CD14-positive monocyte (primary cell): ENCODE results near the gene ASPSCR1. TPM values are rescaled to one million over a fixed set of nuclear protein-coding genes. Genes with fewer than 3 reads are reported as not detected.

ENCODE experiments used
- DNase-seq, 3 donors: peaks; one replicate each; pipeline ENCODE4 v3.0.0-alpha.2; 2011 to 2022
- H2AFZ ChIP-seq: 2 replicates; pipeline ENCODE4 v1.6.0; 2012; ENCODE audit warnings: mild to moderate bottlenecking, low read depth, low read length, inconsistent platforms; ENCODE audit not compliant: insufficient read depth, poor library complexity, severe bottlenecking
- H3K27ac ChIP-seq, 2 donors: 1 replicate in 1 of 2; 2 replicates in 1 of 2; pipeline ENCODE4 v1.5.1; 2012 to 2013; ENCODE audit warnings: low read length in 2 of 2, control low read depth in 1 of 2, inconsistent platforms in 1 of 2, low read depth in 1 of 2, mild to moderate bottlenecking in 1 of 2
- H3K27me3 ChIP-seq, 2 donors: one replicate each; pipeline versions ENCODE4 v1.6.0 to v1.6.1; 2011 to 2013; ENCODE audit warnings: low read length in 2 of 2; ENCODE audit not compliant: control insufficient read depth in 2 of 2, insufficient read depth in 2 of 2
- H3K36me3 ChIP-seq, 2 donors: replicated peaks in 1 of 2; 1 replicate in 1 of 2; 2 replicates in 1 of 2; pipeline versions ENCODE4 v1.5.1 to v1.6.1; 2012 to 2013; ENCODE audit warnings: low read length in 2 of 2, control low read depth in 1 of 2, inconsistent platforms in 1 of 2, mild to moderate bottlenecking in 1 of 2; ENCODE audit not compliant: insufficient read depth in 2 of 2, control insufficient read depth in 1 of 2
- H3K4me1 ChIP-seq, 2 donors: 1 replicate in 1 of 2; 2 replicates in 1 of 2; pipeline versions ENCODE4 v1.5.1 to v1.6.1; 2012 to 2013; ENCODE audit warnings: low read length in 2 of 2, control low read depth in 1 of 2, inconsistent platforms in 1 of 2, mild to moderate bottlenecking in 1 of 2, moderate library complexity in 1 of 2; ENCODE audit not compliant: insufficient read depth in 2 of 2, control insufficient read depth in 1 of 2
- H3K4me2 ChIP-seq: replicated peaks from 2 replicates; pipeline ENCODE3; 2012; ENCODE audit warnings: low read length, moderate library complexity, mild to moderate bottlenecking; ENCODE audit not compliant: poor library complexity, severe bottlenecking; ENCODE audit errors: extremely low read depth
- H3K4me3 ChIP-seq, 3 experiments: fragments of 200-600 bp in 1 of 3; sonication (generic) in 1 of 3; replicated peaks in 1 of 3; 1 replicate in 2 of 3; 2 replicates in 1 of 3; pipeline ENCODE4 v1.5.1; 2011 to 2013; ENCODE audit warnings: low read length in 3 of 3, mild to moderate bottlenecking in 3 of 3, control low read depth in 2 of 3, low read depth in 2 of 3, inconsistent platforms in 1 of 3, moderate library complexity in 1 of 3
- H3K79me2 ChIP-seq: 2 replicates; pipeline ENCODE4 v1.6.0; 2012; ENCODE audit warnings: mild to moderate bottlenecking, control low read depth, inconsistent platforms, low read length, moderate library complexity; ENCODE audit not compliant: insufficient read depth
- H3K9ac ChIP-seq: 2 replicates; pipeline ENCODE4 v1.6.0; 2017; ENCODE audit warnings: low read length, mild to moderate bottlenecking; ENCODE audit not compliant: insufficient read depth, poor library complexity, severe bottlenecking
- H3K9me3 ChIP-seq, 2 donors: replicated peaks in 1 of 2; 1 replicate in 1 of 2; 2 replicates in 1 of 2; pipeline versions ENCODE4 v1.5.1 to v1.6.1; 2012 to 2013; ENCODE audit warnings: low read length in 2 of 2, control low read depth in 1 of 2; ENCODE audit not compliant: control insufficient read depth in 1 of 2, insufficient read depth in 1 of 2
- H4K20me1 ChIP-seq: 2 replicates; pipeline ENCODE4 v1.6.0; 2012; ENCODE audit warnings: mild to moderate bottlenecking, low read length, control low read depth, moderate library complexity; ENCODE audit not compliant: insufficient read depth
- H3K27ac Mint-ChIP-seq, 7 donors: one replicate each; pipeline ENCODE4 v1.8.0; 2020; ENCODE audit warnings: mild to moderate bottlenecking in 7 of 7, mixed read lengths in 7 of 7, moderate library complexity in 6 of 7, inconsistent platforms in 2 of 7
- H3K27me3 Mint-ChIP-seq, 3 donors: one replicate each; pipeline ENCODE4 v1.8.0; 2021 to 2022; ENCODE audit warnings: low read depth in 3 of 3, mild to moderate bottlenecking in 3 of 3, mixed read lengths in 3 of 3, moderate library complexity in 3 of 3, inconsistent platforms in 1 of 3
- H3K36me3 Mint-ChIP-seq, 2 donors: one replicate each; pipeline ENCODE4 v1.8.0; 2020; ENCODE audit warnings: mixed read lengths in 2 of 2, inconsistent platforms in 1 of 2, mild to moderate bottlenecking in 1 of 2
- H3K4me1 Mint-ChIP-seq: one replicate; pipeline ENCODE4 v1.8.0; 2020; ENCODE audit warnings: mild to moderate bottlenecking, mixed read lengths
- H3K4me3 Mint-ChIP-seq, 2 donors: one replicate each; pipeline ENCODE4 v1.8.0; 2020; ENCODE audit warnings: mild to moderate bottlenecking in 2 of 2, mixed read lengths in 2 of 2, moderate library complexity in 1 of 2
- H3K9me3 Mint-ChIP-seq, 7 donors: one replicate each; pipeline ENCODE4 v1.8.0; 2020 to 2022; ENCODE audit warnings: mixed read lengths in 7 of 7, mild to moderate bottlenecking in 6 of 7, moderate library complexity in 6 of 7, inconsistent platforms in 2 of 7
- CTCF ChIP-seq: fragments of 200-600 bp; IDR thresholded peaks from one replicate; pipeline ENCODE4 v1.8.0; 2022; ENCODE audit warnings: antibody characterized with exemption, mild to moderate bottlenecking
- WGBS: methylation state at CpG from one replicate; pipeline ENCODE4 v1.1.5; 2013; ENCODE audit warnings: missing lambda C conversion rate; ENCODE audit not compliant: insufficient coverage; 5-methylcytosine and 5-hydroxymethylcytosine counted together
- intact Hi-C, 2 donors: fragments of 100-400 bp; cut with micrococcal nuclease; formaldehyde crosslinking; loops; one replicate each; pipeline versions ENCODE4 v1.15.0 to v1.15.1; 2023
- polyA plus RNA-seq, 3 donors: library from polyadenylated mRNA; depleted of rRNA in 1 of 3; unstranded in 2 of 3; stranded (reverse) in 1 of 3; fragments of 300-500 nt in 2 of 3; fragments of >200 nt in 1 of 3; fragmentation: Illumina TruSeq in 2 of 3; gene quantifications; 1 replicate in 2 of 3; 2 replicates in 1 of 3; pipeline ENCODE4 v1.2.3, GENCODE V29; 2012 to 2021

ASPSCR1 gene
- polyA plus RNA-seq, 3 donors = 25.5 to 31.9 (median 25.6) TPM

GRCh38 chr17:81983011-81983638 lies 5.7 kb downstream of the ASPSCR1 start:
- Mint-ChIP-seq H3K4me3 (no peak overlapping the region), H3K27ac (peak overlapping the region in 1 of 7 donors; percentile 26), H3K27me3 (peaks cover 0 to 2% (median 0%) of the 10 kb centered on the region in 3 donors), H3K4me1 (peaks cover 24% of the 10 kb centered on the region), H3K9me3 (no peaks in the 10 kb centered on the region), H3K36me3 (peaks cover 42 to 78% of the 10 kb centered on the region in 2 donors)
- no peaks in the 10 kb centered on the region for H3K27me3 ChIP-seq
- TF ChIP-seq CTCF = no peak
- H3K9me3 ChIP-seq = no peaks in the 10 kb centered on the region
- intact Hi-C loops = no loop called here
- no peaks in the 10 kb centered on the region for H4K20me1 ChIP-seq
- 94% methylated on average over 34 of the region's 35 CpGs for WGBS
- no peak overlapping the region for H3K4me2 ChIP-seq
- no peak for DNase-seq
- peaks cover 34 to 45% of the 10 kb centered on the region in 2 donors for H3K36me3 ChIP-seq
- H3K4me3 ChIP-seq = no peak overlapping the region
- peak overlapping the region in 1 of 2 donors; percentile 36 for H3K27ac ChIP-seq
- peaks cover 12% of the 10 kb centered on the region for H3K79me2 ChIP-seq
- peaks cover 15 to 16% of the 10 kb centered on the region in 2 donors for H3K4me1 ChIP-seq
- H3K9ac ChIP-seq = no peak overlapping the region
- peak overlapping the region; percentile 24 for H2AFZ ChIP-seq

GRCh38 chr17:81983639-81984373 lies 6.4 kb downstream of the ASPSCR1 start:
- Histone ChIP-seq H3K27ac (peak overlapping the region in 1 of 2 donors; percentile 36), H3K9ac (no peak overlapping the region), H3K27me3 (no peaks in the 10 kb centered on the region), H4K20me1 (peaks cover 3% of the 10 kb centered on the region), H3K4me3 (no peak overlapping the region), H3K4me1 (peaks cover 8 to 10% of the 10 kb centered on the region in 2 donors), H3K36me3 (peaks cover 37 to 45% of the 10 kb centered on the region in 2 donors), H2AFZ (peak overlapping the region; percentile 24), H3K4me2 (no peak overlapping the region), H3K79me2 (peaks cover 6% of the 10 kb centered on the region), H3K9me3 (no peaks in the 10 kb centered on the region)
- H3K36me3 Mint-ChIP-seq = peaks cover 49 to 82% of the 10 kb centered on the region in 2 donors
- peaks cover 0 to 2% (median 1%) of the 10 kb centered on the region in 3 donors for H3K27me3 Mint-ChIP-seq
- H3K27ac Mint-ChIP-seq = peak overlapping the region in 3 of 7 donors; percentile 12 to 61 (median 26)
- WGBS = 67% methylated on average over 18 of the region's 26 CpGs
- peak; percentile 25 to 39 (median 36) for DNase-seq
- H3K9me3 Mint-ChIP-seq = no peaks in the 10 kb centered on the region
- intact Hi-C loops = no loop called here
- peaks cover 19% of the 10 kb centered on the region for H3K4me1 Mint-ChIP-seq
- no peak overlapping the region for H3K4me3 Mint-ChIP-seq
- TF ChIP-seq CTCF = no peak
